WTC11 (cell line): Measurements from ENCODE around the gene INO80E. TPM values are rescaled to one million over a fixed set of nuclear protein-coding genes. Genes with fewer than 3 reads are reported as not detected.

ENCODE experiments used
- ATAC-seq: fragments of 200-7000 bp; cut with Tn5 transposase; 2 replicates; pipeline ENCODE4 v1.10.0; 2021; ENCODE audit warnings: mild to moderate bottlenecking, moderate library complexity
- CTCF ChIA-PET: fragments of 300-600 bp; sonication (Branson Sonifier 250); formaldehyde crosslinking; loops from one replicate; lab custom pipeline; 2021; ENCODE audit warnings: antibody characterized with exemption; lab: Charles Lee
- POLR2A ChIA-PET: fragments of 350-600 bp; sonication (Branson Sonifier 250); formaldehyde crosslinking; loops from one replicate; lab custom pipeline; 2021; ENCODE audit warnings: antibody characterized with exemption; lab: Charles Lee
- DNase-seq: peaks from one replicate; pipeline ENCODE4 v3.0.0; 2021; ENCODE audit warnings: low spot score
- H3K27ac Mint-ChIP-seq: 2 replicates; pipeline ENCODE4 v1.8.0; 2021; ENCODE audit warnings: mixed read lengths
- H3K27me3 Mint-ChIP-seq: 2 replicates; pipeline ENCODE4 v1.8.0; 2021; ENCODE audit warnings: low read depth, mild to moderate bottlenecking, moderate library complexity, mixed read lengths
- H3K36me3 Mint-ChIP-seq: 2 replicates; pipeline ENCODE4 v1.8.0; 2021; ENCODE audit warnings: mixed read lengths
- H3K4me1 Mint-ChIP-seq: 2 replicates; pipeline ENCODE4 v1.8.0; 2022; ENCODE audit warnings: mixed read lengths
- H3K4me3 Mint-ChIP-seq: 2 replicates; pipeline ENCODE4 v1.8.0; 2021; ENCODE audit warnings: mild to moderate bottlenecking, moderate library complexity, mixed read lengths
- H3K9me3 Mint-ChIP-seq: 2 replicates; pipeline ENCODE4 v1.8.0; 2021; ENCODE audit warnings: mixed read lengths
- CBFB ChIP-seq: sonication (generic); formaldehyde crosslinking; IDR thresholded peaks from 2 replicates; pipeline ENCODE4 v1.8.1; 2022; ENCODE audit warnings: mild to moderate bottlenecking, low read depth, missing genetic modification reagents
- CREM ChIP-seq: sonication (generic); formaldehyde crosslinking; IDR thresholded peaks from 2 replicates; pipeline ENCODE4 v1.8.1; 2022; ENCODE audit warnings: mild to moderate bottlenecking, missing genetic modification reagents, moderate library complexity
- ESRRA ChIP-seq: sonication (generic); formaldehyde crosslinking; IDR thresholded peaks from 2 replicates; pipeline ENCODE4 v1.8.1; 2022; ENCODE audit warnings: mild to moderate bottlenecking, missing genetic modification reagents, borderline replicate concordance
- FOXJ3 ChIP-seq: sonication (generic); formaldehyde crosslinking; IDR thresholded peaks from 2 replicates; pipeline ENCODE4 v1.9.0; 2021; ENCODE audit warnings: missing genetic modification reagents, mild to moderate bottlenecking, borderline replicate concordance
- JAZF1 ChIP-seq: fragments of 250-450 bp; sonication (Bioruptor Pico); IDR thresholded peaks from 2 replicates; pipeline ENCODE4 v1.9.0; 2021; ENCODE audit warnings: moderate library complexity, mild to moderate bottlenecking, inconsistent platforms
- KAT7 ChIP-seq: sonication (generic); formaldehyde crosslinking; IDR thresholded peaks from 2 replicates; pipeline ENCODE4 v1.8.1; 2023; ENCODE audit warnings: missing genetic modification reagents, mild to moderate bottlenecking, borderline replicate concordance
- NR3C1 ChIP-seq: sonication (generic); formaldehyde crosslinking; conservative IDR thresholded peaks from 2 replicates; pipeline ENCODE4 v1.8.1; 2023; ENCODE audit warnings: low read depth, mild to moderate bottlenecking, missing genetic modification reagents
- OVOL2 ChIP-seq: fragments of 250-450 bp; sonication (Bioruptor Pico); IDR thresholded peaks from 2 replicates; pipeline ENCODE4 v1.9.0; 2021; ENCODE audit warnings: mild to moderate bottlenecking, borderline replicate concordance
- PRRX2 ChIP-seq: fragments of 250-450 bp; sonication (Bioruptor Pico); IDR thresholded peaks from 2 replicates; pipeline ENCODE4 v1.8.0; 2021; ENCODE audit warnings: mild to moderate bottlenecking
- SMAD4 ChIP-seq: sonication (generic); formaldehyde crosslinking; IDR thresholded peaks from 2 replicates; pipeline ENCODE4 v1.8.0; 2022; ENCODE audit warnings: mild to moderate bottlenecking, missing genetic modification reagents
- SP1 ChIP-seq: sonication (generic); formaldehyde crosslinking; conservative IDR thresholded peaks from 2 replicates; pipeline ENCODE4 v1.8.1; 2022; ENCODE audit warnings: missing genetic modification reagents
- TCF7 ChIP-seq: sonication (generic); formaldehyde crosslinking; IDR thresholded peaks from 2 replicates; pipeline ENCODE4 v1.8.0; 2022; ENCODE audit warnings: mild to moderate bottlenecking, low read depth, missing genetic modification reagents, moderate library complexity
- ZNF121 ChIP-seq: sonication (generic); formaldehyde crosslinking; IDR thresholded peaks from 2 replicates; pipeline ENCODE4 v1.8.0; 2023; ENCODE audit warnings: missing genetic modification reagents
- ZNF232 ChIP-seq: sonication (generic); formaldehyde crosslinking; IDR thresholded peaks from 2 replicates; pipeline ENCODE4 v1.8.0; 2022; ENCODE audit warnings: mild to moderate bottlenecking, missing genetic modification reagents
- ZNF396 ChIP-seq: fragments of 250-450 bp; sonication (Bioruptor Pico); IDR thresholded peaks from 2 replicates; pipeline ENCODE4 v1.8.0; 2021; ENCODE audit warnings: mild to moderate bottlenecking, moderate library complexity, borderline replicate concordance
- ZNF423 ChIP-seq: fragments of 250-450 bp; sonication (Bioruptor Pico); IDR thresholded peaks from 2 replicates; pipeline ENCODE4 v2.1.2; 2022; ENCODE audit warnings: mild to moderate bottlenecking, moderate library complexity
- total RNA-seq: library from RNA; stranded (reverse); gene quantifications from 3 replicates; pipeline ENCODE4 v1.2.3, GENCODE V29; 2021
- TF ChIP-seq, protein P1 (sequence below): sonication (generic); formaldehyde crosslinking; IDR thresholded peaks from 2 replicates; pipeline ENCODE4 v1.8.0; 2022; ENCODE audit warnings: missing genetic modification reagents
- TF ChIP-seq, protein P2 (sequence below): fragments of 250-450 bp; sonication (Bioruptor Pico); IDR thresholded peaks from 2 replicates; pipeline ENCODE4 v2.1.2; 2022; ENCODE audit warnings: mild to moderate bottlenecking, moderate library complexity
- TF ChIP-seq, protein P3 (sequence below): sonication (generic); formaldehyde crosslinking; conservative IDR thresholded peaks from 2 replicates; pipeline ENCODE4 v1.8.1; 2022; ENCODE audit warnings: mild to moderate bottlenecking, missing genetic modification reagents
- TF ChIP-seq, protein P4 (sequence below): sonication (generic); formaldehyde crosslinking; IDR thresholded peaks from 2 replicates; pipeline ENCODE4 v1.8.0; 2022; ENCODE audit warnings: mild to moderate bottlenecking, missing genetic modification reagents
- TF ChIP-seq, protein P5 (sequence below): fragments of 250-450 bp; sonication (Bioruptor Pico); conservative IDR thresholded peaks from 2 replicates; pipeline ENCODE4 v1.9.0; 2021; ENCODE audit warnings: mild to moderate bottlenecking
- TF ChIP-seq, protein P6 (sequence below): sonication (generic); formaldehyde crosslinking; IDR thresholded peaks from 2 replicates; pipeline ENCODE4 v1.8.0; 2022; ENCODE audit warnings: mild to moderate bottlenecking, missing genetic modification reagents
- TF ChIP-seq, protein P7 (sequence below): sonication (generic); formaldehyde crosslinking; IDR thresholded peaks from 2 replicates; pipeline ENCODE4 v1.8.1; 2023; ENCODE audit warnings: mild to moderate bottlenecking, missing genetic modification reagents

INO80E gene
- total RNA-seq, 1 experiment from 2014 or later = 101 TPM

DNA sequence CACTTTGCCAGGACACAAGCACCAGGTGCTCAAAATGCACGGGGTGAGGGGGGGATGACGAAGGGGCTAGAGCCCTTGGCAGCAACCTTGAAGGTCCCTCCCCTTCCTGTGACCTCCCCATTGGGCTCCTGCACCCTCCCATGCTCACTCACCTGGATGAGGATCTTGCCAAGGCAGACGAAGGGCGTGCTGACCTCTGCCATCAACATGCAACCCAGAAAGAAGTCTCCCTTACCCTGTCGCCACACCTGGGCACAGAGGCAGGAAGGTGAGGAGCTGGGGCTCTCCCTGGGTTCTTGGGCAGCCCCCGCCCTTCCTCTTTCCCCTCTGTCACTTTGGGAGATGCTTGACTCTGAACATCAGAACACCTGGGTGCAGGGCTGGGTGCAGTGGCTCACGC, 29.5 kb downstream of the INO80E start:
- Mint-ChIP-seq H3K27me3 (0 out of 2 replicates have a peak, but pooled peaks cover 4% of the 10 kb centered on the region), H3K4me3 (no peak overlapping the region), H3K27ac (no peak overlapping the region), H3K36me3 (no peaks in the 10 kb centered on the region), H3K4me1 (peaks cover 27% of the 10 kb centered on the region), H3K9me3 (no peaks in the 10 kb centered on the region)
- TF ChIP-seq FOXJ3 (CRISPR knock-in tag) (no peak), SP1 (CRISPR knock-in tag) (no peak), OVOL2 (CRISPR knock-in tag) (no peak), ZNF121 (CRISPR knock-in tag) (no peak)
- TF ChIP-seq, protein P1, sequence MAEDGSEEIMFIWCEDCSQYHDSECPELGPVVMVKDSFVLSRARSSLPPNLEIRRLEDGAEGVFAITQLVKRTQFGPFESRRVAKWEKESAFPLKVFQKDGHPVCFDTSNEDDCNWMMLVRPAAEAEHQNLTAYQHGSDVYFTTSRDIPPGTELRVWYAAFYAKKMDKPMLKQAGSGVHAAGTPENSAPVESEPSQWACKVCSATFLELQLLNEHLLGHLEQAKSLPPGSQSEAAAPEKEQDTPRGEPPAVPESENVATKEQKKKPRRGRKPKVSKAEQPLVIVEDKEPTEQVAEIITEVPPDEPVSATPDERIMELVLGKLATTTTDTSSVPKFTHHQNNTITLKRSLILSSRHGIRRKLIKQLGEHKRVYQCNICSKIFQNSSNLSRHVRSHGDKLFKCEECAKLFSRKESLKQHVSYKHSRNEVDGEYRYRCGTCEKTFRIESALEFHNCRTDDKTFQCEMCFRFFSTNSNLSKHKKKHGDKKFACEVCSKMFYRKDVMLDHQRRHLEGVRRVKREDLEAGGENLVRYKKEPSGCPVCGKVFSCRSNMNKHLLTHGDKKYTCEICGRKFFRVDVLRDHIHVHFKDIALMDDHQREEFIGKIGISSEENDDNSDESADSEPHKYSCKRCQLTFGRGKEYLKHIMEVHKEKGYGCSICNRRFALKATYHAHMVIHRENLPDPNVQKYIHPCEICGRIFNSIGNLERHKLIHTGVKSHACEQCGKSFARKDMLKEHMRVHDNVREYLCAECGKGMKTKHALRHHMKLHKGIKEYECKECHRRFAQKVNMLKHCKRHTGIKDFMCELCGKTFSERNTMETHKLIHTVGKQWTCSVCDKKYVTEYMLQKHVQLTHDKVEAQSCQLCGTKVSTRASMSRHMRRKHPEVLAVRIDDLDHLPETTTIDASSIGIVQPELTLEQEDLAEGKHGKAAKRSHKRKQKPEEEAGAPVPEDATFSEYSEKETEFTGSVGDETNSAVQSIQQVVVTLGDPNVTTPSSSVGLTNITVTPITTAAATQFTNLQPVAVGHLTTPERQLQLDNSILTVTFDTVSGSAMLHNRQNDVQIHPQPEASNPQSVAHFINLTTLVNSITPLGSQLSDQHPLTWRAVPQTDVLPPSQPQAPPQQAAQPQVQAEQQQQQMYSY (CRISPR knock-in tag) = no peak
- TF ChIP-seq, protein P2, sequence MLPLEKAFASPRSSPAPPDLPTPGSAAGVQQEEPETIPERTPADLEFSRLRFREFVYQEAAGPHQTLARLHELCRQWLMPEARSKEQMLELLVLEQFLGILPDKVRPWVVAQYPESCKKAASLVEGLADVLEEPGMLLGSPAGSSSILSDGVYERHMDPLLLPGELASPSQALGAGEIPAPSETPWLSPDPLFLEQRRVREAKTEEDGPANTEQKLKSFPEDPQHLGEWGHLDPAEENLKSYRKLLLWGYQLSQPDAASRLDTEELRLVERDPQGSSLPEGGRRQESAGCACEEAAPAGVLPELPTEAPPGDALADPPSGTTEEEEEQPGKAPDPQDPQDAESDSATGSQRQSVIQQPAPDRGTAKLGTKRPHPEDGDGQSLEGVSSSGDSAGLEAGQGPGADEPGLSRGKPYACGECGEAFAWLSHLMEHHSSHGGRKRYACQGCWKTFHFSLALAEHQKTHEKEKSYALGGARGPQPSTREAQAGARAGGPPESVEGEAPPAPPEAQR (CRISPR knock-in tag) = no peak
- TF ChIP-seq, protein P3, sequence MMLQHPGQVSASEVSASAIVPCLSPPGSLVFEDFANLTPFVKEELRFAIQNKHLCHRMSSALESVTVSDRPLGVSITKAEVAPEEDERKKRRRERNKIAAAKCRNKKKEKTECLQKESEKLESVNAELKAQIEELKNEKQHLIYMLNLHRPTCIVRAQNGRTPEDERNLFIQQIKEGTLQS (CRISPR knock-in tag) = no peak
- POLR2A ChIA-PET = no interaction called here
- CTCF ChIA-PET = interaction anchor here (1.8 kb wide), 1 partner anchor 67 kb away, joined by 6 read pairs; no protein-coding TSS in a partner anchor
- ATAC-seq (no peak), DNase-seq (no peak)

DNA sequence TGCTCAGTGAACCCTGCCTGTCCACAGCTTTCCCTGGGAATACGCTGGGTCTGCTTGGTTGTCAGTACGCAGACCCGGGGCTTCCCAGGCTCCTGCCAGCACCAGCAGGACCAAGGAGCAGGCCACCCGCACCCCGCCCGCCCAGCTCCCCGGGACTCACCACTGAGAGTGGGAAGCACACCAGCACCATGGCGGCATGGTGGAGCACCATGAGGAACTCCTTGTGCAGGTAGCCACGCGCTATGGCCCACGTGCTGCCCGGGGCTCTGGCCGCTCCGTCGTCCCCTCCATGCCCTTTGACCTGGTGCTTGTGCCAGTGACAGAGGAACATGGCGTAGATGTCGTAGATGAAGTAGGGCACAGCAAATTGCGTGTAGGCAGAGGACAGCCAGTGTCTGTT, 30.4 kb downstream of the INO80E start:
- POLR2A ChIA-PET = no interaction called here
- ATAC-seq (no peak), DNase-seq (no peak)
- CTCF ChIA-PET = no interaction called here
- H3K27me3 Mint-ChIP-seq = peaks cover 5% of the 10 kb centered on the region; the same call in 1 of the 2 replicates
- no peaks in the 10 kb centered on the region for H3K9me3 Mint-ChIP-seq
- H3K4me3 Mint-ChIP-seq = no peak overlapping the region
- no peaks in the 10 kb centered on the region for H3K36me3 Mint-ChIP-seq
- H3K4me1 Mint-ChIP-seq = peaks cover 25% of the 10 kb centered on the region
- H3K27ac Mint-ChIP-seq = no peak overlapping the region
- TF ChIP-seq CBFB (CRISPR knock-in tag) = no peak
- no peak for TF ChIP-seq NR3C1 (CRISPR knock-in tag)
- no peak for TF ChIP-seq ZNF396 (CRISPR knock-in tag)
- TF ChIP-seq ZNF232 (CRISPR knock-in tag) = no peak
- TF ChIP-seq CREM (CRISPR knock-in tag) = no peak
- no peak for TF ChIP-seq TCF7 (CRISPR knock-in tag)
- TF ChIP-seq KAT7 = no peak
- TF ChIP-seq, protein P4, sequence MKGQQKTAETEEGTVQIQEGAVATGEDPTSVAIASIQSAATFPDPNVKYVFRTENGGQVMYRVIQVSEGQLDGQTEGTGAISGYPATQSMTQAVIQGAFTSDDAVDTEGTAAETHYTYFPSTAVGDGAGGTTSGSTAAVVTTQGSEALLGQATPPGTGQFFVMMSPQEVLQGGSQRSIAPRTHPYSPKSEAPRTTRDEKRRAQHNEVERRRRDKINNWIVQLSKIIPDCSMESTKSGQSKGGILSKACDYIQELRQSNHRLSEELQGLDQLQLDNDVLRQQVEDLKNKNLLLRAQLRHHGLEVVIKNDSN (CRISPR knock-in tag) = no peak
- TF ChIP-seq ESRRA (CRISPR knock-in tag) = no peak
- no peak for TF ChIP-seq JAZF1
- TF ChIP-seq, protein P5, sequence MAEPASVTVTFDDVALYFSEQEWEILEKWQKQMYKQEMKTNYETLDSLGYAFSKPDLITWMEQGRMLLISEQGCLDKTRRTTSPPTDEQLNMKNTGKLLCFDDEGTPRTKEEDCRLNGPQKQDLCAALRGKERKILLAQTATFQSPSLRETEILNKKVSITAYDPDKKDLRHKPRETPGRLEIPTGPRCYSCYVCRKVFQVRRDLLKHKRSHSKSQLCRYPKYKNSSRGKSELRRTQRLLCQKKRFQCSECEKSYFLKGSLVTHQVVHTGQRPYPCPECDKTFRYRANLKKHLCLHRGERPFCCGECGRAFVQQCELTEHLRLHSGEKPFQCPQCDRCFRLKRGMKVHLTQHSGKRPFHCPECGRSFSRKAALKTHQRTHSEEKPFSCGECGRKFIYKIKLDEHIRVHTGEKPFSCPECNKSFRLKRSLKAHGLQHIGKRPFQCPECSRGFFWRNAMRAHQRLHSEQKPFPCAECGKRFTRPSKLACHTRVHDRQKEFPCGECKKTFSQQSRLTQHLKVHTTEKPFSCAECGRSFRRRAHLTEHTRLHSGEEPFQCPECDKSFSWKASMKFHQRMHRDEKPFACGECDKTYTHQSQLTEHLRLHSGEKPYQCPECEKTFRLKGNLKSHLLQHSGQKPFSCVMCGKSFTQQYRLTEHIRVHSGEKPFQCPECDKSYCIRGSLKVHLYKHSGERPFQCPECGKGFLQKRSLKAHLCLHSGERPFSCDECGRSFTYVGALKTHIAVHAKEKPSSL (CRISPR knock-in tag) = no peak
- TF ChIP-seq, protein P6, sequence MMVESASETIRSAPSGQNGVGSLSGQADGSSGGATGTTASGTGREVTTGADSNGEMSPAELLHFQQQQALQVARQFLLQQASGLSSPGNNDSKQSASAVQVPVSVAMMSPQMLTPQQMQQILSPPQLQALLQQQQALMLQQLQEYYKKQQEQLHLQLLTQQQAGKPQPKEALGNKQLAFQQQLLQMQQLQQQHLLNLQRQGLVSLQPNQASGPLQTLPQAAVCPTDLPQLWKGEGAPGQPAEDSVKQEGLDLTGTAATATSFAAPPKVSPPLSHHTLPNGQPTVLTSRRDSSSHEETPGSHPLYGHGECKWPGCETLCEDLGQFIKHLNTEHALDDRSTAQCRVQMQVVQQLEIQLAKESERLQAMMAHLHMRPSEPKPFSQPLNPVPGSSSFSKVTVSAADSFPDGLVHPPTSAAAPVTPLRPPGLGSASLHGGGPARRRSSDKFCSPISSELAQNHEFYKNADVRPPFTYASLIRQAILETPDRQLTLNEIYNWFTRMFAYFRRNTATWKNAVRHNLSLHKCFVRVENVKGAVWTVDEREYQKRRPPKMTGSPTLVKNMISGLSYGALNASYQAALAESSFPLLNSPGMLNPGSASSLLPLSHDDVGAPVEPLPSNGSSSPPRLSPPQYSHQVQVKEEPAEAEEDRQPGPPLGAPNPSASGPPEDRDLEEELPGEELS (CRISPR knock-in tag) = no peak
- no peak for TF ChIP-seq SMAD4 (CRISPR knock-in tag)
- TF ChIP-seq, protein P7, sequence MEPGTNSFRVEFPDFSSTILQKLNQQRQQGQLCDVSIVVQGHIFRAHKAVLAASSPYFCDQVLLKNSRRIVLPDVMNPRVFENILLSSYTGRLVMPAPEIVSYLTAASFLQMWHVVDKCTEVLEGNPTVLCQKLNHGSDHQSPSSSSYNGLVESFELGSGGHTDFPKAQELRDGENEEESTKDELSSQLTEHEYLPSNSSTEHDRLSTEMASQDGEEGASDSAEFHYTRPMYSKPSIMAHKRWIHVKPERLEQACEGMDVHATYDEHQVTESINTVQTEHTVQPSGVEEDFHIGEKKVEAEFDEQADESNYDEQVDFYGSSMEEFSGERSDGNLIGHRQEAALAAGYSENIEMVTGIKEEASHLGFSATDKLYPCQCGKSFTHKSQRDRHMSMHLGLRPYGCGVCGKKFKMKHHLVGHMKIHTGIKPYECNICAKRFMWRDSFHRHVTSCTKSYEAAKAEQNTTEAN (CRISPR knock-in tag) = no peak
- no peak for TF ChIP-seq PRRX2 (CRISPR knock-in tag)
- TF ChIP-seq ZNF423 (CRISPR knock-in tag) = no peak
